Left ventricle myocardium inferior (tissue), 1 donor: ENCODE data around the gene REV3L. TPM values are rescaled to one million over a fixed set of nuclear protein-coding genes. Genes with fewer than 3 reads are reported as not detected.
A peak's percentile ranks its signal among the peaks of the same experiment; 100 is the strongest.

Source experiments
- DNase-seq: peaks from one replicate; pipeline ENCODE4 v3.0.0-alpha.2; 2020
- H3K27ac ChIP-seq: fragments of 200-600 bp; replicated peaks from 2 replicates; pipeline ENCODE4 v1.8.0; 2021
- H3K27me3 ChIP-seq: fragments of 200-600 bp; 2 replicates; pipeline ENCODE4 v1.8.0; 2021; ENCODE audit warnings: low read depth
- H3K36me3 ChIP-seq: fragments of 200-600 bp; 2 replicates; pipeline ENCODE4 v1.8.0; 2021
- H3K4me1 ChIP-seq: fragments of 200-600 bp; 2 replicates; pipeline ENCODE4 v1.8.0; 2021
- H3K4me3 ChIP-seq: fragments of 200-600 bp; 2 replicates; pipeline ENCODE4 v1.8.0; 2021; ENCODE audit warnings: mild to moderate bottlenecking, moderate library complexity
- H3K9me3 ChIP-seq: fragments of 200-600 bp; replicated peaks from 2 replicates; pipeline ENCODE4 v1.8.0; 2021
- CTCF ChIP-seq: fragments of 200-600 bp; IDR thresholded peaks from 2 replicates; pipeline ENCODE4 v1.8.0; 2021; ENCODE audit warnings: antibody characterized with exemption, mild to moderate bottlenecking, borderline replicate concordance
- intact Hi-C: fragments of 100-400 bp; cut with micrococcal nuclease; formaldehyde crosslinking; loops from one replicate; pipeline ENCODE4 v1.11.0; 2022
- total RNA-seq: library from RNA; stranded (reverse); fragmentation: NEBNext Ultra II Directional; extraction: Animal tissue kit (Norgen Biotek cat#: 25700); gene quantifications from one replicate; pipeline ENCODE4 v1.2.1, GENCODE V29; 2021
- donor health status: DM: no; HTN: yes; CAD: no; lungs with severe emphysema.

The REV3L gene
- total RNA-seq, 1 donor from 2014 or later = 12.5 TPM

GRCh38 chr6:111265842-111266241 is 217.2 kb downstream of the REV3L start:
- Histone ChIP-seq H3K4me1 (peaks cover 23% of the 10 kb centered on the region), H3K4me3 (no peak overlapping the region), H3K27me3 (no peaks in the 10 kb centered on the region), H3K9me3 (no peaks in the 10 kb centered on the region), H3K27ac (no peak overlapping the region), H3K36me3 (peaks cover 59% of the 10 kb centered on the region)
- TF ChIP-seq CTCF = no peak
- DNase-seq = no peak
- intact Hi-C loops = no loop called here

- Histone ChIP-seq H3K27me3 (no peaks in the 10 kb centered on the region), H3K27ac (no peak overlapping the region), H3K9me3 (no peaks in the 10 kb centered on the region), H3K4me3 (no peak overlapping the region), H3K36me3 (peaks cover 47% of the 10 kb centered on the region), H3K4me1 (peaks cover 40% of the 10 kb centered on the region)
- intact Hi-C loops = no loop called here
- no peak for TF ChIP-seq CTCF
- DNase-seq = no peak
Measured at GRCh38 chr6:111263837-111264236, 219.2 kb downstream of the REV3L start.

GRCh38 chr6:111260570-111261298 is 222.3 kb downstream of the REV3L start:
- H3K4me1 ChIP-seq = peaks cover 20% of the 10 kb centered on the region
- H3K36me3 ChIP-seq = peaks cover 18% of the 10 kb centered on the region
- no peak for DNase-seq
- H3K27me3 ChIP-seq = no peaks in the 10 kb centered on the region
- peak overlapping the region; percentile 86 for H3K4me3 ChIP-seq
- no peak for TF ChIP-seq CTCF
- no peaks in the 10 kb centered on the region for H3K9me3 ChIP-seq
- intact Hi-C loops = no loop called here
- H3K27ac ChIP-seq = no peak overlapping the region

GRCh38 chr6:111259089-111259831 is 223.8 kb downstream of the REV3L start:
- TF ChIP-seq CTCF = peak; percentile 98
- Histone ChIP-seq H3K36me3 (peaks cover 6% of the 10 kb centered on the region), H3K4me3 (peak overlapping the region; percentile 86), H3K27me3 (peaks cover 6% of the 10 kb centered on the region), H3K9me3 (no peaks in the 10 kb centered on the region), H3K27ac (peak overlapping the region; percentile 92), H3K4me1 (peaks cover 17% of the 10 kb centered on the region)
- intact Hi-C loops = loop anchor here (10.0 kb wide), 1 partner anchor 386 kb away; no protein-coding TSS in a partner anchor
- peak; percentile 98 for DNase-seq

GRCh38 chr6:111258615-111259088 is 224.4 kb downstream of the REV3L start:
- H3K36me3 ChIP-seq = peaks cover under 1% of the 10 kb centered on the region
- peak overlapping the region; percentile 86 for H3K4me3 ChIP-seq
- H3K9me3 ChIP-seq = no peaks in the 10 kb centered on the region
- peaks cover 12% of the 10 kb centered on the region for H3K27me3 ChIP-seq
- DNase-seq = no peak
- intact Hi-C loops = loop anchor here (10.0 kb wide), 1 partner anchor 386 kb away; no protein-coding TSS in a partner anchor
- peaks cover 17% of the 10 kb centered on the region for H3K4me1 ChIP-seq
- H3K27ac ChIP-seq = peak overlapping the region; percentile 92
- no peak for TF ChIP-seq CTCF
